CD4-positive, alpha-beta T cell treated with Interleukin-6 for 4 hours (primary cell): ENCODE measurements around the gene NRP1.

Experiments
- DNase-seq: peaks from one replicate; pipeline ENCODE4 v3.0.0-alpha.2; 2020; ENCODE audit warnings: mixed read lengths

NRP1 gene

DNA sequence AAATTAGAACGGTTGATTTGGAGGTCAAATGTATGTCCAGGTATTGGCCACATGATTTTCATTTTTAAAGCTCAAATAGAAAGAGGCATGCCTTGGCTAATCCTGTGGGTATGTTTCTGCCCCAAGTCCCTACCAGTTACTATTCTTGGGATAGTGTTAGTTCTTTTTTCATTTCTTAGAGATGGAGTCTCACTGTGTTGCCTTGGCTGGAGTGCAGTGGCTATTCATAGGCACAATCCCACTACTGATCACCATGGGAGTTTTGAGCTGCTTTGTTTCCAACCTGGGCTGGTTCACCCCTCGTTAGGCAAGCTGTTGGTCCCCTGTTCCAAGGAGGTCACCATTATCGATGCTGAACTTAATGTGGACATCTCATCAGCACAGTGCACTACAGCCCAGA is 46.3 kb downstream of the NRP1 start:
- DNase-seq: no peak

DNA sequence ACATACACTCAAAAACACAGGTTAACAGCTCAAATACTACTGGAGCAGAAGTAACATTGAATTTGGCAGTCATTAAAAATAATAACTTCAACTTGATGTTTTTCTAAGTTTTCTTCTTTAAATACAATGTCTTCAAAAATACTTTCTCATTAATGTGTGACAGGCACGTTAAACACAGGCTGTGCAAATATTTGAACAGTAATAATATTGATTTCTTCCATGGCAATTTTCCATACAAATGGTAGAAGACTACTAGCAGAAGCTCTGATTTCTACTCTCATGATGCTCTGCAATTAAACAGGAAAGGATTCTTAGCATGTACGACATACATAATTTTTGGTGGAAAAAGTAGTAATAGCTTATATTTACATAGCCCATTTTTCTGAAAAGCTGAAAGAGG is 47.4 kb downstream of the NRP1 start:
- no peak for DNase-seq

DNA sequence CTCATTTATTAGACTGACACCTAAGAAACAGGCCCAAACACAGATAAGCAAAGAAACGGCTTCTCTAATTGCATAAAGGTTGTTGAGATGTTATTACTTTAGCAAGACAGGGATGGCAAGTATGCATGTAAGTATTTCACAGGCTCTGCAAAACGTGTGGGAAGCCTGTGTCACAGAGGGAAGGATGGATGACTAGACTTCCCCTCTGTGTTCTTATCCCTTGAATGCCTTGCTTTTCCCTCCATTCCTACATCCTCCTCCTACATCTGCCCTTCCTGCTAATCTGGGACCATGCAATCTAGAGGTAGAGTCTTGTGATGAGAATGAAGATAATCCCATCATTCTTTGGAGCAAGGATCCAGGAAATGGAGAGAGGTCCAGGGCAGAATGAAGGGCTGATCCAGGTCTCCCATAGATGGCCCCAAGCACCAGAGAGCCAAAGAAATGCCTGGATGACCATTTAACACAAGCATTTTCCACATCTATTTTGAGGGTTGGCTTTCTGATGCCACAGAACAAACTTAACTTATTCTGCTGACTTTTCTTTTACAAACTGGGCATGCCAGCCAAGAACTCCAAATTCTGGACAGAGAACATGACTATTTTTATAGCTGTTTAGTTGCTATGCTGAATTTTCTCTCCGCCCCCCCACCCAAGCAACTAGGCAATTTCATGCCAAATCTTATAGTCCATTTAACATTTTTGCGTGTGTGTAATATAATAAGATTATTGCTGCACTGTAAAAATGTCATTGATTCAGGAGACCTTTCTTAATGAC is 48.1 kb downstream of the NRP1 start:
- DNase-seq: no peak

DNA sequence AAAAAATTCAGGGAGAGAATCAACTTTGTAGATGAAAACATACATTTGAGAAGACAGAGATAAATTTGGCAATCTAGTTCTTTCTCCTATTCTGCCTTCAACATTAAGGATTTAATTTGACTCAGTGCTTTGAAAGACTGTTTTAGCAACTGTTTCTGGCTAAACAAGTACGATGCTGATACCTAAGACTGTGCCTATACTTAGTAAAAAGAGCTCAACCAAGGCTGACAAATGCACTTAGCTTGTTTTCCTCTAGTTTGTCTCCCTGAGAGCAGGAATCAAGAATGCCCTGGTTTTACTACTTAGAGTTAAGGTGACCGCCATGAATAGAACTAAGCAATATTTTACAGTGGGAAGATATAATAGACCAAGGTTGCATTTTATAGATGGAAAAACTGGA is 49.5 kb downstream of the NRP1 start:
- DNase-seq: no peak

DNA sequence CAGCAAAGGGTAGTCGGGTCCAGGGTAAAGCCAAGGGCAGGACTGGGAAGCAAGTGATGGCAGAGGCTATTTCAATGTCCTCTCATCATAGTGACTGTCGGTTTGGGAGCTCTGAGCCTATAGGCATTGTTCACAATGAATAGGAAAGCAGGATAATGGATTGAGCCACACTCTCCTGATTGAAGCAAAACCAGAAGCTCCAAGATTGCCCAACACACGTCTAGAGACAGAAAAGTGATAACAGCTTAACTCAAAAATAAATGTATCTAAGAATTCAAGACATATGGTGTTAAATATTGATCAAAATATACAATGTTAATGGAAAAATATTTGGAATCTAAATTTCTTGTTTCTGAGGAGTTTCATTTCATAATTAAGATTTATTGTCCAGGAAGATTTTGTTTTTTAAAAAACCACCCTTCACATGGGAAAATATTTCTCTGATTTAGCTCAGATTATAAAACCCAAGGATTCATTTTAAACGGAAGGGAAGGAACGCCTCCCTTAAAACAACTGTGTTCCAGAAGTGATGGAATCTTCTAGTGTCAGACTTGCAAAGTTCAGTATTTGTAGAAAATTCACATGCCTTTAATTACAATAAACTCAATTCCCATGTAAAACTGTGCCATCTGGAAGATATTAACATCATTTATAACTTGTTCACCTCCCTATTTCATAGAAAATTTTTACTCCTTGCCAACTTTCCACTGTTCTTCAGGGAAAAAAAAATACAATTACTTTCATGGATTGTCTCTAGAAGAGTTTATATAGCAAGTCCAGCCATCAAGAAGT is 54.5 kb downstream of the NRP1 start:
- DNase-seq: no peak

DNA sequence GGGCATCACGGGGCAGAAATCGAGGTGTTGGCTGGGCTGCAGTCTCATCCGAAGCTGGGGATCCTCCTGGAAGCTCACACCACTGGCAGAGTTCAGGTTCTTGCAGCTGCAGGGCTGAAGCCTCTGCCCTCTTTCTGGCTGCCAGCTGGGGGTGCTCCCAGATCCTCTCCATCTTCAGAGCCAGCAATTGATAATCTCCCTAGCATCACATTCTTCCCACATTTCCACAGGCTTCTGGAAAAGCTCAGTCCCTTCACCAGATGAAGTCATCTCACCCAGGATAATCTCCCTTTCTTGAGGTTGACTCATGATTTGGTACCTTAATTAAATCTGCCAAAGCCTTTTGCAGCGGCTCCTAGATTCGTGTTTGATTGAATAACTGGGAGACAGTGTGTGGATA is 55.2 kb downstream of the NRP1 start:
- DNase-seq: no peak

DNA sequence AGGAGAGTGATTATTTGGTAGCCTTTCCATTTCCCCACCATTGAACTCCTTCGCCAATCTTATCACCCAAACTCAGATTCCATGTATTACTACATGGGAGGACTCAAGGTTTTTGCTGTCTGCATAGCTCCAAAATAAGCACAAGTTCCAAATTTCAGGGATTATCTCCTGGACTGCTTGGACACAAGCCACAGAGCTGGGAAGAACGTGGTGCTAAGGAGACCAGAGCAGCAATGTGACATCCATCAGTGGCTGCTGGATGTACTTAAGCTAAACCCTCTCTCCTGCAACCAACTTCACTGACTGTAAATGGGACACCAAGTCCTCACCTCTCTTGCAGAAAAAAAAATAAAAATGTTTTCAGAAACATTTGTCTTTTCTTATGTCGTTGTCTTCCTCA is 56.3 kb downstream of the NRP1 start:
- no peak for DNase-seq

DNA sequence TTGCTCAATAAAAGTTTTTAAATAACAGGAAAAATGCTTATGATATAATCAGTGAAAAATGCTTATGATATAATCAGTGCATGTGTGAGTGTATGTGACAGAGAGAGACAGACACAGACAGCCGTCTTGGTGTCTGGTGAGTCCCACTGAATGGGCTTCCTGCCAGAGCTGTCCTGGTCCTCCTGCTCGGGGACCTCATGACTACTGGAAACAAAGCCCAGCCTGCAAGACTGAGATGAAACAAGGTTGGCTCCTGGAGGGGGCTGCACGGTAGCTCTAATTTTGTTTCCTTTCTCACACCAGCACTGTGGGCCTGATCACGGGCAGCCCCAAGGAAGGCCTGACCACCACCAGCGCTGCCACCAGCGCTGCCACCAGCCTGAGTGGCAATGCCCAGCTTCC is 57.3 kb downstream of the NRP1 start:
- no peak for DNase-seq

DNA sequence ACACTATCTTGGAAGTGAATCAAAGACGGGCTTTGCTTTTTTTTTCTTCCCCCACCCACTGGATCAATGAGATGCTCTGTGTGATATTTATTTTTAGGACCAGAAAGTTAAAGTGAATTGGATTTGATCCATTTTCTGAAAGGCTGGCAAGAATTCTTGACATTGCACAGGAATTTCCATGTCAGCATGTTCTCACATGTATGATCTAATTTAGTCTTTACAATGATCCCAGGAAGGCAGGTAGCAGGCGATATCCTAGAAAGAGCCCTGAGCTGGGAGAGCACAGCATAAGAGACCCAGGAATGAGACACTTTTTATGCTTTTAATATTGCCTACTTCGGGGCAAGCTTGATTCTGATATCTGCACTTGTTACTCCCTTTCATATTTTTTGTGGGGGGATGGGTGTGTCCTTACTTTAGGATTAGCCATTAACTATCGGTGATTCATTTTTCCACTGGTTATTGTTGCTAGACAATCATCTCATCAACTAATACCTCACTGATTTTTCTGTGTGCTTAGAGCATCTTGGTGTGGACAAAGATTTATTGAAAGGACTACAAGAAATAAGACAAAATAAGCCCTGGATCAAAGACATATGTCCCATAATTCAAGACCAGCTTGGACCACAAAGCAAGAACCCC is 58.1 kb downstream of the NRP1 start:
- DNase-seq: no peak

DNA sequence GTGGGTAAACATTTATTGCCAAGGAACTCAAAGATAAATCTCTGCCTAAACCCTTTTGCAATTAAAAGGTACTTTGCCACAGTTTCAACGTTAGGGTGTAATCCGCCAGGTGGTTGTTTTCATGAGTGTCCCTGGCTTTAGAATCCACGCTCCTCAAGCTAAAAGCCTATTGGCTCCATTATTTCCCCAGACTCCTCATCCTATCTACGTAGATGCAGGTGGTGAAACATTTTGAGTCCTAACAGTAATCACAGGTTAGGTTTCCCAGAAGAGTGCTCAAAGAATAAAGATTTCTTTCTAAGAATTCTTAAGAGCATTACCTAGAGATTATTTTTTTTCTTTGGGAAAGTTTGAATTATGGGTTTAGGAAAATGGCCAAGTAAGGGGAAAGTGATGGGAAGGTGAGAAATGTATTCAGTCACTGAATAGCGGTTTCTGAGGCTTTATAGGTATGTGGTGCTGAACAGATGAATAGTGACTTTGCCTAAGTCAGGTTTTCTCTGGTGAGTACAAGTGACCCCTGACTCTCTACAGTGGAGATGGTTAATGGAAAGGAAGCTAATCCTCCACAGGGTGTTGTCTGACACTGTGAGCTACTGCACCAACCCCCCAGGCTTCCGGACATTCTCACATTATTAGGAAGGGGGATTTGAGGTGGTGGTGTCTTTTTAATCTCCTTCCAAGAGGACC is 60.2 kb downstream of the NRP1 start:
- no peak for DNase-seq

DNA sequence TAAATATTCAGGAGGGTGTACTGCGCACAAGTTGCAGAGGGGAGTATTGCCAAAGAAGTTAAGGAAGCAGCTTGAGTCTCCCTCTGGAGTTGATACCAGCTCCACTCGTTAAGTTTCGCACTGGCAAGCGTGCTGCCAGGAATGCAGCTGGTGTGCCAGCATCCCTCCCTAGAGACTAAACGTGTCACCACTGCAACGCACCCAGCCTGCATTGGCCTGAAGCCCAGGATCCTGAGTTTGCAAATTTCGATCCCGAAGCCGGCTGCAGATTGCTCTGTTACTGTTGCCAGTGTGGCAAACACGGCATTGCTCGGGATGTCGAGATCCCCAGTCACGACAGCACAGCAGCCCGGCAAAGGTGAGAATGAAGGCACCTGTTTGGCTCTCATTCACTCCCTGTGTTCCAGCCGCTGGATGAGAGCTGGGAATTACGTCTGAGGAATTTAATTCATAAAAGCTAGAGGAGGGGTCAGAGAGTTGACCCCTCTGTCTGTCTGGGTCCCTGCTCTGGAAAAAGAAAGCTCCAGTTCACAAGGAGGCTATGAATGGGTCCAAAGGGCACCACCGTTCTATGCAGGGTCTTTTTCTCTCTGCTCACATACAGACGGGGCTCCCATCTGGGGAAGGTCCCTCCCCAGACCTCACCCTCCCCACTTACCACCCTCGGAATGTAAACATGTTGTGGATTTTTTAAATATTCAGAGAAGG is 61.0 kb downstream of the NRP1 start:
- no peak for DNase-seq

DNA sequence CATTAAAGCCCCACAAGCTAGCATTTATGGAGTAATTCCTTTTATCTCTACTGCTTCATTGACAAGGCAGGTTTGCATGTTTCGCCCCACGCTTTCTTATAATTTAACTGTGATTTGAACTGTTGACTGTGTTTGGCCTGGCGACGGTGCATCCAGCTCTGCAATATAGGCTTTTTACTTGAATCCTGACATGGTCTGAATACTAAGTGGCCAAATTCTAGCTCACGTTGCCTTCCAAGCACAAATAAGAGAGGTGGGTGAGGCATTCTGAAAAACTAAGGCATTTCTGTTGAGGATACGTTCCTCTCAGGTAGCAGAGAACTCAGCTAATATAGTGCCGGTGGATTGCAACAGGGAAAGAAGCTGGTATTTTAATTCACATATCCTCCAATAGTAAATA is 61.8 kb downstream of the NRP1 start:
- DNase-seq: no peak

DNA sequence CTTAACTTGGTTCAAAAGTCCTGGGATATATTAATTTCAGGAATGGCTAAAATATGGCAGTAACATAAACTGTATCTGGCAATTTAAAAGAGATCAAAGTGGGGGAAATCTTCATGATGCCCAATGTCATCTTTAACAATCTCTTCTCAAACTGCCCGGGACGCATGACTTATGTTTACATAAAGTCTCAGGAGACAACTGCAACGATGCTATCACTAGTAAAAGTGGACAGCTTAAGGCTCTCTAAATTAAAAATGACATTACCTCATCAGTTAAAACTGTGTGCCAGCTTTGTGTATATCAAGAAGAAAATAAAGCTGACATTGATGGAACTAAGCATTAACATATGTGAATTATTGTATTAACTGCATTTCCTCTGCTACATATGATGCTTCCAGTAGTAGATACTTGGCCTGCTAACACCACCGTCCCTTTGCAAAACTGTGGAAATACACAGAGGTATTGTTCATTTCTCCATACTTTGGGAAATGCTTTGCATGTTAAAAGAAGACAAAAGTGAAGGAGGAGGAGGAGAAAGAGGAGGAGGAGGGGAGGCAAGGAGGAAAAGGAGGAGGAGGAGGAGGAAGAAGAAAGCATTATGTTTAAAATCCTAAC is 62.4 kb downstream of the NRP1 start:
- DNase-seq: no peak

DNA sequence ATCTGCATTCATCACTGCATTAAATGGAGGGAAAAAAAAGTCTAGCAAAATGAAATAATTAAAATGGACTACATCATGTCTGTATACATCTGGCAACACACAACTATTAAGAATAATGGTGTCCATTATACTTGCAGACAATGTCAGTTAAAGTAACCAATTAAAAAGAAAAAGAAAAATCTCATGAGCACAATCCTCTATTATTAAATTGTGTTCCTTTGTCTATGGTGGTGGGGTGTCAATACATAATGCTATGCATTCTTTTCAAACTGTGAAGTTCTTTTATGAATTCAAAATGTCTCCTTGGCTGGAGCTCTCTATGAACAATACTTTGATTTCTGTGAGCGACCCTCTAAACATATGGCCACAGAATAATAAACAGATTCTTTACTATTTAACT is 63.5 kb downstream of the NRP1 start:
- DNase-seq: no peak

DNA sequence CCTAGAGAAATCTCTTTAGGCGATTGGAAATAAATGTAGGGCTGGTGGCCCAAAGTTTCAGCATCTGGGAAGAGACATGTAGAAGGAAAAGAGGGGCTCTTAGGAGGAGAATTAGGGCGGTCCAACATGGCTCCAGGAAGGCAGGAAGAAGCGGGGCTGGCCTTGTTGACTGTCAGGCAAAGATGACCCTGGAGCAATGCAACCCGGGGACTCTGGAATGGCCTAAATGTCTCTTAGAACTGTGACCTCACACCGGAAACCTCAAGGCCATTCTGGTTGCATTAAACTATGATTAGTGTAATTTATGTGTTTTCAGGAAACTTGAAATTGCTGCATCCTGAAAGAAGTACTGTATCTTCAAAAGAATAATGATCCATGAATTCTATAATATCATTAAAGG is 66.8 kb downstream of the NRP1 start:
- DNase-seq: no peak

DNA sequence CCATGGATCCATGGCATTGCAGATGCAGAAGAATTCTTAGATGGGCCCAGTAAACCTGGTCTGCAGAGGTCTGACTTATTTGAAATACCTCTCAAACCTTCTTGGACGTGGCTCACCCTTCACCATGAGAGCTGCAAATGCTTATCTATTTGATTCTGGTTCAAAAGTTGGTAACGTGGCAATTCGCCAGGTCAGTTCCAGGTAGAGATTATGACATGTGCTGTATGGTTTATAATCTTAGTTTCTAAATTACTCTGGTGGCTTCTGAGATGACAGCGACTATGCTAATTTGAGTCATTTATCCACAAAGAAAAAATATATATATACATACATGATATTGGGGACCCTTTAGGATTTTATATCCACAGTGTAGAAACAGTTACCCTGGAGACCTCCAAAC is 68.8 kb downstream of the NRP1 start:
- peak; percentile 10 for DNase-seq

DNA sequence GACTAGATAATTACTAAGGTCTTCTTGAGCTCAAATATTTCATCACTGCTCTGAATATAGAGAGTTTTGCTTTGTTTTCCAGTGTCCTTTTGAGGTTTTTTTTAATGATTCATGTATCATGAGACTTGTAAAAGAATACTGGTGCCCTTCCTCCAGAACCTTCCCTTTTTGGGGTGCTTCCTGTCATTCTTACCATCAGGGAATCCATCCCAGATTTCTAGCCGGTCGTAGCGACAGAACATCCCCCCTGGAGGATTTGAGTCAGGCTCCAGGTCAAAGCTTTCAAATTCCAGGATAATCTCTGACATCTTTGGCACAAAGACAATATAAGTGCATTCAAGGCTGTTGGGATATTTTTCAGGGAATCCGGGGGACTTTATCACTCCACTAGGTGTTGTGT is 71.0 kb downstream of the NRP1 start:
- DNase-seq: no peak

DNA sequence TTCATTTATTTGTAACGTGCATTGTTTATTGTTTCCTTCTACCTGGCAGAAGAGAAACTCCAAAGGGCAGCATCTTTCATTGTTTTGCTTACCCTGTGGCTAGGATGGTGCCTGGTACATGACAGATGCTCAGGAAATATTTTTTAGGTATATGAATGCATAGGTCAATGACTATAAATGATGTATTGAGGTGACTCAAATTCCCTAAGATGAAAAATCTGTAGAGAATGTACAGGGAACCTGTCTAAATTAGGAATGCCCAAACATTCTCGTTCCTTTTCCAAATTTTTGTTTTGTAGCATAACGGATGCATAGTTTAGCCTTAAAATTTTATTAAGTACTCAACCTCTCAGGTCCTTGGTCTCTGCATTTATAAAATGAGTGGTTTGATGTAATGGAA is 71.6 kb downstream of the NRP1 start:
- no peak for DNase-seq

DNA sequence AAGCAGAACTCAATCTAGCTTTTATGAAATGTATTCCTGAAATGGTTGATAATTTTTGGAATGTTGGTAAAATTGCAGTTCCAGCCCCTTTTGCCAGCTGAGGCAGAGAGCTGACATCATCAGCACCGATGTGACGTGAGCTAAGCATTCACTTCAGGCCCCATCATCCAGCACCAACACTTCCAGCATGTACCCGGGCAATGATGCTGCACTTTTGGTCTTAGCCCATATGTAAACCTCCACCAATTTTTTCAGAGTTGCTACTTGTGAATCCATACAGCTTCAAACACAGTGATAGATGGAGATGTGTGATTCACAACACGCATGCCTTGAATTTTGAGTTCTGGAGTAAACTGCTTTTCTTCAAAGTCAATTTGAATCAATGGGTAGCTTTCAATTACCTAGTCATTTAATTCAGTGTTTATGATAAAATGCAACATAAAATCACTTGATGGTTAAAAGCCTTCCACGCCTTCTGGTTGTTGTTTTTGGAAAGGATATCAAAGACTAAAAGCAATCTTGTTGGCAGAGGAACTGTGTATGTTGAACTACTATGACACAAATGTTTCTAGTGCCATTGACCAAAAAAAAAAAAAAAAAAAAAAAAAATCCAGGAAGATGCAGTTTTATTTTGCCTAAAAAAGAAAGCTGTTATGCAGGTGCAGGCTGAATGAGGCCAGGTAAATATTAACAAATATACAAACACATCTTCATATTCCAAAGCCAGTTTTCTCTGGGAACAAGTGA is 73.9 kb downstream of the NRP1 start:
- no peak for DNase-seq

DNA sequence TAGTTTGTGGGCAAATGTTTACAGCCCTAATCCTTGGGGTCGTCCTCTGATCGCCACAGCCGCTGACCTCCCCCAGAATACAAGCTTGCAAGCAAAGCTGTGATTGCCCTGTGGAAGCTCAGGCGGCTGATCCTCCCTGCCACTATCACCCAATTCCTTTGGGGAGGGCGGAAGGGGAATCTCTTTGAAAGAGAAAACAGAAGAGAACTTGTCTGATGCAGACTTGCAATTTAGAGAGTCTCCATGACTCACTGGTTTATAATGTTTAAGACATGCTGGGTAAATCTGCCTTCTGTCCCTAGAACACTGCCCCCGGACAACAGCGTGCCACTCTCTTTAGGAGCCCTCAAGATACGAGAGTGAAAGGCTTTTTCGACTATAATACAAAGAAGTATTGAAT is 75.5 kb downstream of the NRP1 start:
- no peak for DNase-seq

DNA sequence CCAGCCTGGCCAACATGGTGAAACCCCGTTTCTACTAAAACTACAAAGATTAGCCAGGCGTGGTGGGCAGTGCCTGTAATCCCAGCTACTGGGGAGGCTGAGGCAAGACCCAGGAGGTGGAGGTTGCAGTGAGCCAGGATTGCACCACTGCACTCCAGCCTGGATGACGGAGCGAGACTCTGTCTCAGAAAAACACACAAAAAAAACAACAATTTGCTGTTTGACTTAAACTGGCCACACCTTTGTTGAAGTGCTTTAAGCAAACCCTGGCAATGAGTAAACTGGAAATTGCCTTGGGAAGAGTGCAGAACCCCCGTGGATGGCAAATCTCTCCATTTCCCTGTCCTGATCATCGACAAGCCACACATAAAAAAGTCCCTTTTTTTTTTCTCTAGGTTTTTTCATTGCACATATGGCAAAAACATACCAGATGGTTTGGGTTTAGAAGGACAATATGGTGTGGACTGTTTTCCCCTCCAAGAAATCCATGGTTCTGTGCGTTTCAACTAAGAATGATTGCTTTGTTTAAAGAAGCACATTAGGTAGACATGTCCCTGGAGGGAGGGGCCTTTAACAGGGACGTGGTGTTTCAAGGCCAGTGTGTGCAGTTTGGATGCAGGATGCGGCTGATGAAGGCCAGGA is 76.9 kb downstream of the NRP1 start:
- no peak for DNase-seq
